ENCODE data around the gene DCLRE1A. TPM values are rescaled to one million over a fixed set of nuclear protein-coding genes. Genes with fewer than 3 reads are reported as not detected.

DCLRE1A gene
- total and polyA plus RNA-seq, 2 of the 13 experiments (the other 11 are each of a cell fraction or from before 2014, with no cell fraction given): 6.2 to 19.6 TPM

GRCh38 chr10:113880236-113880635 lies 26.4 kb upstream of the DCLRE1A start (continued):
- TF ChIP-seq, protein P1, sequence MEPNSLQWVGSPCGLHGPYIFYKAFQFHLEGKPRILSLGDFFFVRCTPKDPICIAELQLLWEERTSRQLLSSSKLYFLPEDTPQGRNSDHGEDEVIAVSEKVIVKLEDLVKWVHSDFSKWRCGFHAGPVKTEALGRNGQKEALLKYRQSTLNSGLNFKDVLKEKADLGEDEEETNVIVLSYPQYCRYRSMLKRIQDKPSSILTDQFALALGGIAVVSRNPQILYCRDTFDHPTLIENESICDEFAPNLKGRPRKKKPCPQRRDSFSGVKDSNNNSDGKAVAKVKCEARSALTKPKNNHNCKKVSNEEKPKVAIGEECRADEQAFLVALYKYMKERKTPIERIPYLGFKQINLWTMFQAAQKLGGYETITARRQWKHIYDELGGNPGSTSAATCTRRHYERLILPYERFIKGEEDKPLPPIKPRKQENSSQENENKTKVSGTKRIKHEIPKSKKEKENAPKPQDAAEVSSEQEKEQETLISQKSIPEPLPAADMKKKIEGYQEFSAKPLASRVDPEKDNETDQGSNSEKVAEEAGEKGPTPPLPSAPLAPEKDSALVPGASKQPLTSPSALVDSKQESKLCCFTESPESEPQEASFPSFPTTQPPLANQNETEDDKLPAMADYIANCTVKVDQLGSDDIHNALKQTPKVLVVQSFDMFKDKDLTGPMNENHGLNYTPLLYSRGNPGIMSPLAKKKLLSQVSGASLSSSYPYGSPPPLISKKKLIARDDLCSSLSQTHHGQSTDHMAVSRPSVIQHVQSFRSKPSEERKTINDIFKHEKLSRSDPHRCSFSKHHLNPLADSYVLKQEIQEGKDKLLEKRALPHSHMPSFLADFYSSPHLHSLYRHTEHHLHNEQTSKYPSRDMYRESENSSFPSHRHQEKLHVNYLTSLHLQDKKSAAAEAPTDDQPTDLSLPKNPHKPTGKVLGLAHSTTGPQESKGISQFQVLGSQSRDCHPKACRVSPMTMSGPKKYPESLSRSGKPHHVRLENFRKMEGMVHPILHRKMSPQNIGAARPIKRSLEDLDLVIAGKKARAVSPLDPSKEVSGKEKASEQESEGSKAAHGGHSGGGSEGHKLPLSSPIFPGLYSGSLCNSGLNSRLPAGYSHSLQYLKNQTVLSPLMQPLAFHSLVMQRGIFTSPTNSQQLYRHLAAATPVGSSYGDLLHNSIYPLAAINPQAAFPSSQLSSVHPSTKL (CRISPR knock-in tag; IDR thresholded peaks at IDR 0.05): no peak

DNA sequence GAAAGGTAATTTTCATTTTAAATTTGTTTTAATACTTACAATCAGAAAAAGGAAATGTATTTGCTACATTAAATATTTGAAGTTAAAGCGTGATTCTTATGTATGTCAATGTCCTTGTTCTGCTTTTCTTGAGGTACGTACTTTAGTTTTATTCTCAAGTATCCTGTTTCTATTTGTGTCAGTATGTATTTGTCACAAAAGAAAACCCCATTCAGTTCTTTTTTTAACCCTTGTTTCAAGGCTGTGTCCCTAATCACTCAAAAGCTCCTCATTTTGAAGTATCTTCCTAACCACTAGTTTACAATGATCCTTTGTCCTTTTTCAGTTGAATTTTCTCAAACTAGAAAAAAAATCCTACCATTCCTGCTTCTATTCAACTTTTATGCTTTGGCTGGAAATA lies 25.8 kb upstream of the DCLRE1A start:
- ChIA-PET CTCF (ENCODE audit: low intra/inter-chr PET ratio, low total read pairs) (no interaction called here), POLR2A (no interaction called here)
- WGBS (ENCODE audit: low lambda C conversion rate): 100% methylated on average over 2 of the region's 2 CpGs
- H3K79me2 ChIP-seq (ENCODE audit: insufficient read depth, low read length): peaks cover 4% of the 10 kb centered on the region
- no peak for ATAC-seq
- H3K4me2 ChIP-seq (ENCODE audit: low read depth, low read length): no peak overlapping the region
- H2AFZ ChIP-seq (ENCODE audit: low read length): no peak overlapping the region
- DNase-seq (ENCODE audit: low spot score): no peak
- no peaks in the 10 kb centered on the region for H4K20me1 ChIP-seq (ENCODE audit: insufficient read depth, low read length)
- intact Hi-C loops (cut with micrococcal nuclease; ENCODE audit: unreplicated experiment) (no loop called here), in situ Hi-C loops (cut with HindIII; ENCODE audit: extremely low pct_ligation_motif_present, low pct_unique_long_range_greater_than_20kb) (no loop called here)
- no peak overlapping the region for H3K9ac ChIP-seq (ENCODE audit: insufficient read depth, low read depth, low read length)
- peaks cover 0 to 13% of the 10 kb centered on the region in 2 experiments; a peak in 2 of 5 replicates for H3K36me3 ChIP-seq (replicated peaks in 1 of 2; ENCODE audit: control insufficient read depth in 1 of 2, insufficient read depth in 2 of 2, low read length in 2 of 2)
- no peak overlapping the region for H3K27ac ChIP-seq (ENCODE audit: extremely low read length, insufficient read depth, low read length)
- TF ChIP-seq KAT2B (IDR thresholded peaks at IDR 0.05; ENCODE audit: borderline replicate concordance, low read depth, low read length): no peak
- TF ChIP-seq U2AF1 (optimal IDR thresholded peaks at IDR 0.05; ENCODE audit: low read depth, low read length): no peak
- TF ChIP-seq NFYC (CRISPR knock-in tag; IDR thresholded peaks at IDR 0.05): no peak
- TF ChIP-seq PRPF4 (IDR thresholded peaks at IDR 0.05; ENCODE audit: low read depth, low read length, poor library complexity, severe bottlenecking): no peak
- no peak for TF ChIP-seq ELF4 (CRISPR knock-in tag; IDR thresholded peaks at IDR 0.05; ENCODE audit: borderline replicate concordance)
- TF ChIP-seq NFE2L1 (CRISPR knock-in tag; IDR thresholded peaks at IDR 0.05; ENCODE audit: borderline replicate concordance): no peak
- no peak for TF ChIP-seq ZNF207 (IDR thresholded peaks at IDR 0.05; ENCODE audit: borderline replicate concordance)
- TF ChIP-seq BCLAF1 (IDR thresholded peaks at IDR 0.05): no peak
- no peak for TF ChIP-seq TCF7L2 (IDR thresholded peaks at IDR 0.05; ENCODE audit: low read depth, low read length)
- no peak for TF ChIP-seq ARNTL (CRISPR knock-in tag; IDR thresholded peaks at IDR 0.05)
- TF ChIP-seq CHD4 (IDR thresholded peaks at IDR 0.05; ENCODE audit: borderline replicate concordance, low read length): no peak
- TF ChIP-seq, protein P2, sequence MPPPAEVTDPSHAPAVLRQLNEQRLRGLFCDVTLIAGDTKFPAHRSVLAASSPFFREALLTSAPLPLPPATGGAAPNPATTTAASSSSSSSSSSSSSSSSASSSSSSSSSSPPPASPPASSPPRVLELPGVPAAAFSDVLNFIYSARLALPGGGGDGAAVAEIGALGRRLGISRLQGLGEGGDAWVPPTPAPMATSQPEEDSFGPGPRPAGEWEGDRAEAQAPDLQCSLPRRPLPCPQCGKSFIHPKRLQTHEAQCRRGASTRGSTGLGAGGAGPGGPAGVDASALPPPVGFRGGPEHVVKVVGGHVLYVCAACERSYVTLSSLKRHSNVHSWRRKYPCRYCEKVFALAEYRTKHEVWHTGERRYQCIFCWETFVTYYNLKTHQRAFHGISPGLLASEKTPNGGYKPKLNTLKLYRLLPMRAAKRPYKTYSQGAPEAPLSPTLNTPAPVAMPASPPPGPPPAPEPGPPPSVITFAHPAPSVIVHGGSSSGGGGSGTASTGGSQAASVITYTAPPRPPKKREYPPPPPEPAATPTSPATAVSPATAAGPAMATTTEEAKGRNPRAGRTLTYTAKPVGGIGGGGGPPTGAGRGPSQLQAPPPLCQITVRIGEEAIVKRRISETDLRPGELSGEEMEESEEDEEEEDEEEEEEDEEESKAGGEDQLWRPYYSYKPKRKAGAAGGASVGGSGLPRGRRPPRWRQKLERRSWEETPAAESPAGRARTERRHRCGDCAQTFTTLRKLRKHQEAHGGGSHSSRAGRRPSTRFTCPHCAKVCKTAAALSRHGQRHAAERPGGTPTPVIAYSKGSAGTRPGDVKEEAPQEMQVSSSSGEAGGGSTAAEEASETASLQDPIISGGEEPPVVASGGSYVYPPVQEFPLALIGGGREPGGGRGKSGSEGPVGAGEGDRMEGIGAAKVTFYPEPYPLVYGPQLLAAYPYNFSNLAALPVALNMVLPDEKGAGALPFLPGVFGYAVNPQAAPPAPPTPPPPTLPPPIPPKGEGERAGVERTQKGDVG (CRISPR knock-in tag; IDR thresholded peaks at IDR 0.05; ENCODE audit: borderline replicate concordance): no peak
- FAIRE-seq: no peak
- H3K4me1 ChIP-seq (ENCODE audit: insufficient read depth, low read length): no peaks in the 10 kb centered on the region
- no peaks in the 10 kb centered on the region for H3K9me3 ChIP-seq (ENCODE audit: low read length)
- no peak overlapping the region for H3K4me3 ChIP-seq (replicated peaks in 1 of 3; ENCODE audit: insufficient read depth in 1 of 3, low read depth in 2 of 3, low read length in 3 of 3)
- H3K27me3 ChIP-seq (ENCODE audit: control insufficient read depth in 1 of 2, insufficient read depth in 2 of 2, low read length in 2 of 2): no peaks in the 10 kb centered on the region
- BruUV-seq (replicated peaks): no TSS peak
